HEK293 (cell line): ENCODE data around the gene LBHD1.

Source experiments
- EGR2 ChIP-seq: fragments of 450-650 bp; formaldehyde crosslinking; IDR thresholded peaks from 2 replicates; pipeline ENCODE4 v1.5.1; 2016; ENCODE audit warnings: low read depth, missing biosample characterization, missing genetic modification characterization
- GLI2 ChIP-seq: fragments of 450-650 bp; formaldehyde crosslinking; IDR thresholded peaks from 2 replicates; pipeline ENCODE4; 2017; ENCODE audit warnings: missing biosample characterization, missing genetic modification characterization, low read depth, borderline replicate concordance
- IKZF3 ChIP-seq: fragments of 450-650 bp; IDR thresholded peaks from 2 replicates; pipeline ENCODE4 v1.5.0; 2018; ENCODE audit warnings: missing biosample characterization, mild to moderate bottlenecking, missing genetic modification characterization, moderate library complexity
- SCRT1 ChIP-seq: fragments of 450-650 bp; formaldehyde crosslinking; IDR thresholded peaks from 2 replicates; pipeline ENCODE4 v1.5.1; 2016; ENCODE audit warnings: missing biosample characterization, missing genetic modification characterization, borderline replicate concordance
- SCRT2 ChIP-seq: fragments of 450-650 bp; formaldehyde crosslinking; IDR thresholded peaks from 2 replicates; pipeline ENCODE4 v1.5.1; 2016; ENCODE audit warnings: missing biosample characterization, missing genetic modification characterization
- SP2 ChIP-seq: fragments of 450-650 bp; formaldehyde crosslinking; IDR thresholded peaks from 2 replicates; pipeline ENCODE4 v1.5.1; 2016; ENCODE audit warnings: missing biosample characterization, missing genetic modification characterization
- SP7 ChIP-seq: fragments of 450-650 bp; formaldehyde crosslinking; IDR thresholded peaks from 2 replicates; pipeline ENCODE4 v1.5.1; 2016; ENCODE audit warnings: missing biosample characterization, missing genetic modification characterization
- ZFP3 ChIP-seq: fragments of 450-650 bp; formaldehyde crosslinking; IDR thresholded peaks from 2 replicates; pipeline ENCODE4 v1.5.1; 2016; ENCODE audit warnings: low read depth, missing biosample characterization, missing genetic modification characterization
- ZFP69B ChIP-seq: fragments of 450-650 bp; formaldehyde crosslinking; IDR thresholded peaks from 2 replicates; pipeline ENCODE4 v1.5.1; 2016; ENCODE audit warnings: missing biosample characterization, missing genetic modification characterization
- ZNF121 ChIP-seq: fragments of 450-650 bp; formaldehyde crosslinking; IDR thresholded peaks from 2 replicates; pipeline ENCODE4 v1.5.1; 2016; ENCODE audit warnings: missing biosample characterization, missing genetic modification characterization
- ZNF157 ChIP-seq: fragments of 450-650 bp; formaldehyde crosslinking; IDR thresholded peaks from 2 replicates; pipeline ENCODE4 v1.5.1; 2016; ENCODE audit warnings: missing biosample characterization, missing genetic modification characterization
- ZNF16 ChIP-seq: fragments of 450-650 bp; formaldehyde crosslinking; IDR thresholded peaks from 2 replicates; pipeline ENCODE4 v1.5.1; 2016; ENCODE audit warnings: low read depth, missing biosample characterization, missing genetic modification characterization
- ZNF184 ChIP-seq: fragments of 450-650 bp; IDR thresholded peaks from 2 replicates; pipeline ENCODE4 v1.5.1; 2018; ENCODE audit warnings: missing biosample characterization, mild to moderate bottlenecking, missing genetic modification characterization
- ZNF324 ChIP-seq: fragments of 450-650 bp; formaldehyde crosslinking; IDR thresholded peaks from 2 replicates; pipeline ENCODE4 v1.5.1; 2016; ENCODE audit warnings: missing biosample characterization, missing genetic modification characterization
- ZNF335 ChIP-seq: fragments of 450-650 bp; formaldehyde crosslinking; conservative IDR thresholded peaks from 2 replicates; pipeline ENCODE4 v1.5.1; 2016; ENCODE audit warnings: missing biosample characterization, missing genetic modification characterization
- ZNF354C ChIP-seq: fragments of 450-650 bp; formaldehyde crosslinking; IDR thresholded peaks from 2 replicates; pipeline ENCODE4 v1.5.1; 2016; ENCODE audit warnings: missing biosample characterization, missing genetic modification characterization, low read depth, borderline replicate concordance
- ZNF416 ChIP-seq: fragments of 450-650 bp; formaldehyde crosslinking; IDR thresholded peaks from 2 replicates; pipeline ENCODE4 v1.5.1; 2016; ENCODE audit warnings: missing biosample characterization, missing genetic modification characterization
- ZNF426 ChIP-seq: fragments of 450-650 bp; formaldehyde crosslinking; IDR thresholded peaks from 2 replicates; pipeline ENCODE4 v1.5.1; 2017; ENCODE audit warnings: missing biosample characterization, missing genetic modification characterization, mild to moderate bottlenecking, inconsistent platforms, moderate library complexity
- ZNF473 ChIP-seq: fragments of 450-650 bp; formaldehyde crosslinking; IDR thresholded peaks from 2 replicates; pipeline ENCODE4 v1.5.1; 2017; ENCODE audit warnings: missing biosample characterization, missing genetic modification characterization
- ZNF501 ChIP-seq: fragments of 450-650 bp; formaldehyde crosslinking; IDR thresholded peaks from 2 replicates; pipeline ENCODE4 v1.5.1; 2016; ENCODE audit warnings: missing biosample characterization, missing genetic modification characterization
- ZNF558 ChIP-seq: fragments of 450-650 bp; formaldehyde crosslinking; IDR thresholded peaks from 2 replicates; pipeline ENCODE4 v1.5.1; 2016; ENCODE audit warnings: missing biosample characterization, missing genetic modification characterization
- ZNF626 ChIP-seq: fragments of 450-650 bp; sonication (Bioruptor Pico); formaldehyde crosslinking; IDR thresholded peaks from 2 replicates; pipeline ENCODE4 v1.5.1; 2018; ENCODE audit warnings: missing biosample characterization, missing genetic modification characterization, inconsistent platforms
- ZNF76 ChIP-seq: fragments of 450-650 bp; formaldehyde crosslinking; IDR thresholded peaks from 2 replicates; pipeline ENCODE4; 2016; ENCODE audit warnings: low read depth, missing biosample characterization, missing genetic modification characterization, borderline replicate concordance
- ZNF830 ChIP-seq: fragments of 450-650 bp; IDR thresholded peaks from 2 replicates; pipeline ENCODE4 v1.5.0; 2018; ENCODE audit warnings: missing biosample characterization, missing genetic modification characterization, low read depth, mild to moderate bottlenecking, moderate library complexity
- ZSCAN30 ChIP-seq: fragments of 450-650 bp; IDR thresholded peaks from 2 replicates; pipeline ENCODE4 v1.5.1; 2018; ENCODE audit warnings: missing biosample characterization, mild to moderate bottlenecking, missing genetic modification characterization, moderate library complexity
- TF ChIP-seq, protein P1 (sequence below): fragments of 450-650 bp; formaldehyde crosslinking; IDR thresholded peaks from 2 replicates; pipeline ENCODE4 v1.5.1; 2016; ENCODE audit warnings: missing biosample characterization, missing genetic modification characterization
- TF ChIP-seq, protein P2 (sequence below): fragments of 450-650 bp; formaldehyde crosslinking; IDR thresholded peaks from 2 replicates; pipeline ENCODE4 v1.5.1; 2017; ENCODE audit warnings: missing biosample characterization, missing genetic modification characterization
- TF ChIP-seq, protein P3 (sequence below): IDR thresholded peaks from 2 replicates; pipeline ENCODE4 v1.6.1; 2011; ENCODE audit warnings: mild to moderate bottlenecking, low read depth, low read length, borderline replicate concordance
- TF ChIP-seq, protein P4 (sequence below): fragments of 450-650 bp; formaldehyde crosslinking; IDR thresholded peaks from 2 replicates; pipeline ENCODE4 v1.5.1; 2017; ENCODE audit warnings: missing biosample characterization, missing genetic modification characterization
- TF ChIP-seq, protein P5 (sequence below): fragments of 450-650 bp; formaldehyde crosslinking; IDR thresholded peaks from 2 replicates; pipeline ENCODE4 v1.5.1; 2017; ENCODE audit warnings: missing biosample characterization, missing genetic modification characterization

LBHD1 gene

DNA sequence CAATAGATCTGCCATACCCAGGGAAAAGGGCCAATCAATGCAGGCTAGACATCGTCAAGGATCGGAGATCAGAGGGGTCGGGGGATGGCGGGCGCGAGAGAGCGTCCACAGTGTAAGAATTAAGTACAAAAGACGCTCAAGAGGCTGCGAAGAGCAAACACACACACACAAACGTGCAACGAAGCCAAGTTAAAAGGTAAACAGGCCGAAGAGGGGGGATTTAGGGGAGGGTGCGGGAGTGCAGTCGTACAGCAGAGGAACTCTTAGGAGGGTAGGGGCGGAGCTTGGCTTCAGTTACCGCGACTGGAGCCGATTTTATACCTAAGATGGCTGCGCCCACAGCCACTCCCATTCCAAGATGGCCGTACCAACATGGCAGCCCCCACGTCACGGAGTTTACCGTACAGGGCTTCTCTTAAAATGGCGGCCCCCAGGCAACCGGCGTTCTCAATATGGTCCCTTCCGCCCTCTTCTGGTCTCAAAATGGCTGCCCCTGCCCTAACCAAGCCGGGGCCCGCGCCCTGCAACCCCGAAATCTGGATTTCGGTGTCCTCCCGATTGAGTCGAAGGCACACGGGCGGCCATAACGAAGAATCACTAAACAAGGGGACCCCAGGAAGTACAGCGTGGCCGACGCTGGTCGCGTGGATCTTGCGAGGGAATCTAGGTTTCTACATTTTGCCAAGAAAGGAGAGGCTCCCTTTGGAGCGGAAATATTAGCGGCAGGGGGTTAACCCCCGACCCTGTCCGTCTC, 37.4 kb upstream of the LBHD1 start (continued):
- TF ChIP-seq ZNF830 (tag by site-specific recombination) (no peak), ZNF76 (tag by site-specific recombination) (0 out of 2 replicates have a peak, but pooled peaks have one; percentile 25), SCRT2 (no peak), IKZF3 (no peak), SCRT1 (tag by site-specific recombination) (no peak), ZNF157 (tag by site-specific recombination) (no peak), SP2 (tag by site-specific recombination) (0 out of 2 replicates have a peak, but pooled peaks have one; percentile 10), ZNF184 (tag by site-specific recombination) (no peak), SP7 (tag by site-specific recombination) (0 out of 2 replicates have a peak, but pooled peaks have one; percentile 22), ZNF416 (tag by site-specific recombination) (no peak), ZNF558 (tag by site-specific recombination) (no peak), ZNF324 (tag by site-specific recombination) (no peak), ZNF354C (tag by site-specific recombination) (no peak), ZSCAN30 (tag by site-specific recombination) (no peak), ZNF626 (tag by site-specific recombination) (no peak), GLI2 (tag by site-specific recombination) (no peak), ZFP69B (tag by site-specific recombination) (no peak), ZFP3 (no peak), ZNF121 (tag by site-specific recombination) (no peak), ZNF473 (tag by site-specific recombination) (no peak), ZNF16 (tag by site-specific recombination) (no peak), ZNF426 (tag by site-specific recombination) (no peak), EGR2 (tag by site-specific recombination) (no peak), ZNF335 (peak; percentile 41; the same call in 1 of the 2 replicates), ZNF501 (tag by site-specific recombination) (no peak)
- TF ChIP-seq, protein P1, sequence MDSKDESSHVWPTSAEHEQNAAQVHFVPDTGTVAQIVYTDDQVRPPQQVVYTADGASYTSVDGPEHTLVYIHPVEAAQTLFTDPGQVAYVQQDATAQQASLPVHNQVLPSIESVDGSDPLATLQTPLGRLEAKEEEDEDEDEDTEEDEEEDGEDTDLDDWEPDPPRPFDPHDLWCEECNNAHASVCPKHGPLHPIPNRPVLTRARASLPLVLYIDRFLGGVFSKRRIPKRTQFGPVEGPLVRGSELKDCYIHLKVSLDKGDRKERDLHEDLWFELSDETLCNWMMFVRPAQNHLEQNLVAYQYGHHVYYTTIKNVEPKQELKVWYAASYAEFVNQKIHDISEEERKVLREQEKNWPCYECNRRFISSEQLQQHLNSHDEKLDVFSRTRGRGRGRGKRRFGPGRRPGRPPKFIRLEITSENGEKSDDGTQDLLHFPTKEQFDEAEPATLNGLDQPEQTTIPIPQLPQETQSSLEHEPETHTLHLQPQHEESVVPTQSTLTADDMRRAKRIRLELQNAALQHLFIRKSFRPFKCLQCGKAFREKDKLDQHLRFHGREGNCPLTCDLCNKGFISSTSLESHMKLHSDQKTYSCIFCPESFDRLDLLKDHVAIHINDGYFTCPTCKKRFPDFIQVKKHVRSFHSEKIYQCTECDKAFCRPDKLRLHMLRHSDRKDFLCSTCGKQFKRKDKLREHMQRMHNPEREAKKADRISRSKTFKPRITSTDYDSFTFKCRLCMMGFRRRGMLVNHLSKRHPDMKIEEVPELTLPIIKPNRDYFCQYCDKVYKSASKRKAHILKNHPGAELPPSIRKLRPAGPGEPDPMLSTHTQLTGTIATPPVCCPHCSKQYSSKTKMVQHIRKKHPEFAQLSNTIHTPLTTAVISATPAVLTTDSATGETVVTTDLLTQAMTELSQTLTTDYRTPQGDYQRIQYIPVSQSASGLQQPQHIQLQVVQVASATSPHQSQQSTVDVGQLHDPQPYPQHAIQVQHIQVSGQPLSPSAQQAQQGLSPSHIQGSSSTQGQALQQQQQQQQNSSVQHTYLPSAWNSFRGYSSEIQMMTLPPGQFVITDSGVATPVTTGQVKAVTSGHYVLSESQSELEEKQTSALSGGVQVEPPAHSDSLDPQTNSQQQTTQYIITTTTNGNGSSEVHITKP (tag by site-specific recombination): peak; percentile 49
- TF ChIP-seq, protein P2, sequence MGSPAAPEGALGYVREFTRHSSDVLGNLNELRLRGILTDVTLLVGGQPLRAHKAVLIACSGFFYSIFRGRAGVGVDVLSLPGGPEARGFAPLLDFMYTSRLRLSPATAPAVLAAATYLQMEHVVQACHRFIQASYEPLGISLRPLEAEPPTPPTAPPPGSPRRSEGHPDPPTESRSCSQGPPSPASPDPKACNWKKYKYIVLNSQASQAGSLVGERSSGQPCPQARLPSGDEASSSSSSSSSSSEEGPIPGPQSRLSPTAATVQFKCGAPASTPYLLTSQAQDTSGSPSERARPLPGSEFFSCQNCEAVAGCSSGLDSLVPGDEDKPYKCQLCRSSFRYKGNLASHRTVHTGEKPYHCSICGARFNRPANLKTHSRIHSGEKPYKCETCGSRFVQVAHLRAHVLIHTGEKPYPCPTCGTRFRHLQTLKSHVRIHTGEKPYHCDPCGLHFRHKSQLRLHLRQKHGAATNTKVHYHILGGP (tag by site-specific recombination): no peak
- TF ChIP-seq, protein P3, sequence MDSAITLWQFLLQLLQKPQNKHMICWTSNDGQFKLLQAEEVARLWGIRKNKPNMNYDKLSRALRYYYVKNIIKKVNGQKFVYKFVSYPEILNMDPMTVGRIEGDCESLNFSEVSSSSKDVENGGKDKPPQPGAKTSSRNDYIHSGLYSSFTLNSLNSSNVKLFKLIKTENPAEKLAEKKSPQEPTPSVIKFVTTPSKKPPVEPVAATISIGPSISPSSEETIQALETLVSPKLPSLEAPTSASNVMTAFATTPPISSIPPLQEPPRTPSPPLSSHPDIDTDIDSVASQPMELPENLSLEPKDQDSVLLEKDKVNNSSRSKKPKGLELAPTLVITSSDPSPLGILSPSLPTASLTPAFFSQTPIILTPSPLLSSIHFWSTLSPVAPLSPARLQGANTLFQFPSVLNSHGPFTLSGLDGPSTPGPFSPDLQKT: no peak
- TF ChIP-seq, protein P4, sequence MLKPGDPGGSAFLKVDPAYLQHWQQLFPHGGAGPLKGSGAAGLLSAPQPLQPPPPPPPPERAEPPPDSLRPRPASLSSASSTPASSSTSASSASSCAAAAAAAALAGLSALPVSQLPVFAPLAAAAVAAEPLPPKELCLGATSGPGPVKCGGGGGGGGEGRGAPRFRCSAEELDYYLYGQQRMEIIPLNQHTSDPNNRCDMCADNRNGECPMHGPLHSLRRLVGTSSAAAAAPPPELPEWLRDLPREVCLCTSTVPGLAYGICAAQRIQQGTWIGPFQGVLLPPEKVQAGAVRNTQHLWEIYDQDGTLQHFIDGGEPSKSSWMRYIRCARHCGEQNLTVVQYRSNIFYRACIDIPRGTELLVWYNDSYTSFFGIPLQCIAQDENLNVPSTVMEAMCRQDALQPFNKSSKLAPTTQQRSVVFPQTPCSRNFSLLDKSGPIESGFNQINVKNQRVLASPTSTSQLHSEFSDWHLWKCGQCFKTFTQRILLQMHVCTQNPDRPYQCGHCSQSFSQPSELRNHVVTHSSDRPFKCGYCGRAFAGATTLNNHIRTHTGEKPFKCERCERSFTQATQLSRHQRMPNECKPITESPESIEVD: no peak
- TF ChIP-seq, protein P5, sequence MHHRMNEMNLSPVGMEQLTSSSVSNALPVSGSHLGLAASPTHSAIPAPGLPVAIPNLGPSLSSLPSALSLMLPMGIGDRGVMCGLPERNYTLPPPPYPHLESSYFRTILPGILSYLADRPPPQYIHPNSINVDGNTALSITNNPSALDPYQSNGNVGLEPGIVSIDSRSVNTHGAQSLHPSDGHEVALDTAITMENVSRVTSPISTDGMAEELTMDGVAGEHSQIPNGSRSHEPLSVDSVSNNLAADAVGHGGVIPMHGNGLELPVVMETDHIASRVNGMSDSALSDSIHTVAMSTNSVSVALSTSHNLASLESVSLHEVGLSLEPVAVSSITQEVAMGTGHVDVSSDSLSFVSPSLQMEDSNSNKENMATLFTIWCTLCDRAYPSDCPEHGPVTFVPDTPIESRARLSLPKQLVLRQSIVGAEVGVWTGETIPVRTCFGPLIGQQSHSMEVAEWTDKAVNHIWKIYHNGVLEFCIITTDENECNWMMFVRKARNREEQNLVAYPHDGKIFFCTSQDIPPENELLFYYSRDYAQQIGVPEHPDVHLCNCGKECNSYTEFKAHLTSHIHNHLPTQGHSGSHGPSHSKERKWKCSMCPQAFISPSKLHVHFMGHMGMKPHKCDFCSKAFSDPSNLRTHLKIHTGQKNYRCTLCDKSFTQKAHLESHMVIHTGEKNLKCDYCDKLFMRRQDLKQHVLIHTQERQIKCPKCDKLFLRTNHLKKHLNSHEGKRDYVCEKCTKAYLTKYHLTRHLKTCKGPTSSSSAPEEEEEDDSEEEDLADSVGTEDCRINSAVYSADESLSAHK (tag by site-specific recombination): no peak
